ENCODE results near the gene TMEM178B. TPM values are rescaled to one million over a fixed set of nuclear protein-coding genes. Genes with fewer than 3 reads are reported as not detected.

TMEM178B gene
- total RNA-seq, 2 donors from 2014 or later = 1.7 to 4.1 TPM

- no peak for TF ChIP-seq CTCF (conservative IDR thresholded peaks at IDR 0.05)
- no peak overlapping the region for H3K4me3 Mint-ChIP-seq
- H3K27ac Mint-ChIP-seq = no peak overlapping the region
- H3K9me3 ChIP-seq (ENCODE audit: control insufficient read depth, low read length) = no peaks in the 10 kb centered on the region
- H3K27me3 Mint-ChIP-seq (ENCODE audit: insufficient read depth) = no peaks in the 10 kb centered on the region
- no peaks in the 10 kb centered on the region for H3K36me3 ChIP-seq (ENCODE audit: control insufficient read depth, insufficient read depth, low read length)
- no peak overlapping the region for H3K4me3 ChIP-seq (ENCODE audit: low read length)
- no peaks in the 10 kb centered on the region for H3K36me3 Mint-ChIP-seq (ENCODE audit: low read depth)
- no peak overlapping the region for H3K9ac ChIP-seq (ENCODE audit: extremely low read depth, low read length, poor library complexity, severe bottlenecking)
- no peaks in the 10 kb centered on the region for H3K27me3 ChIP-seq (ENCODE audit: control insufficient read depth, insufficient read depth, low read length, poor library complexity, severe bottlenecking)
- 77 to 89% methylated on average over 4 to 5 of the region's 5 CpGs for WGBS, 2 experiments (ENCODE audit: insufficient coverage in 1 of 2, insufficient read length in 1 of 2)
- no peaks in the 10 kb centered on the region for H3K9me3 Mint-ChIP-seq
- no peak for DNase-seq
- no peak overlapping the region for H3K27ac ChIP-seq (ENCODE audit: low read depth, low read length)
- no peaks in the 10 kb centered on the region for H3K4me1 ChIP-seq (ENCODE audit: control insufficient read depth, insufficient read depth, low read length)
- no peaks in the 10 kb centered on the region for H3K4me1 Mint-ChIP-seq
These were observed 214.1 kb downstream of the TMEM178B start for GRCh38 chr7:141287936-141288335.

- no peak for DNase-seq
- Mint-ChIP-seq H3K4me3 (no peak overlapping the region), H3K27ac (no peak overlapping the region), H3K4me1 (no peaks in the 10 kb centered on the region), H3K27me3 (ENCODE audit: insufficient read depth) (peaks cover 3% of the 10 kb centered on the region), H3K36me3 (ENCODE audit: low read depth) (no peaks in the 10 kb centered on the region), H3K9me3 (no peaks in the 10 kb centered on the region)
- Histone ChIP-seq H3K9me3 (ENCODE audit: control insufficient read depth, low read length) (no peaks in the 10 kb centered on the region), H3K4me1 (ENCODE audit: control insufficient read depth, insufficient read depth, low read length) (no peaks in the 10 kb centered on the region), H3K27me3 (ENCODE audit: control insufficient read depth, insufficient read depth, low read length, poor library complexity, severe bottlenecking) (no peaks in the 10 kb centered on the region), H3K27ac (ENCODE audit: low read depth, low read length) (no peak overlapping the region), H3K4me3 (ENCODE audit: low read length) (no peak overlapping the region), H3K9ac (ENCODE audit: extremely low read depth, low read length, poor library complexity, severe bottlenecking) (no peak overlapping the region), H3K36me3 (ENCODE audit: control insufficient read depth, insufficient read depth, low read length) (no peaks in the 10 kb centered on the region)
- TF ChIP-seq CTCF (conservative IDR thresholded peaks at IDR 0.05) = no peak
- WGBS, 2 experiments (ENCODE audit: insufficient coverage in 1 of 2, insufficient read length in 1 of 2) = 91% methylated on average over 6 to 7 of the region's 7 CpGs
These were observed 214.8 kb downstream of the TMEM178B start for GRCh38 chr7:141288626-141289025.

- H3K4me3 Mint-ChIP-seq = no peak overlapping the region
- H3K27me3 Mint-ChIP-seq (ENCODE audit: insufficient read depth) = peaks cover 3% of the 10 kb centered on the region
- Histone ChIP-seq H3K9me3 (ENCODE audit: control insufficient read depth, low read length) (no peaks in the 10 kb centered on the region), H3K36me3 (ENCODE audit: control insufficient read depth, insufficient read depth, low read length) (no peaks in the 10 kb centered on the region), H3K9ac (ENCODE audit: extremely low read depth, low read length, poor library complexity, severe bottlenecking) (no peak overlapping the region), H3K4me3 (ENCODE audit: low read length) (no peak overlapping the region), H3K4me1 (ENCODE audit: control insufficient read depth, insufficient read depth, low read length) (no peaks in the 10 kb centered on the region), H3K27me3 (ENCODE audit: control insufficient read depth, insufficient read depth, low read length, poor library complexity, severe bottlenecking) (peaks cover 4% of the 10 kb centered on the region), H3K27ac (ENCODE audit: low read depth, low read length) (no peak overlapping the region)
- H3K4me1 Mint-ChIP-seq = peaks cover 7% of the 10 kb centered on the region
- TF ChIP-seq CTCF (conservative IDR thresholded peaks at IDR 0.05) = no peak
- no peaks in the 10 kb centered on the region for H3K9me3 Mint-ChIP-seq
- H3K36me3 Mint-ChIP-seq (ENCODE audit: low read depth) = no peaks in the 10 kb centered on the region
- no peak for DNase-seq
- H3K27ac Mint-ChIP-seq = no peak overlapping the region
- WGBS, 2 experiments (ENCODE audit: insufficient coverage in 1 of 2, insufficient read length in 1 of 2) = 97 to 100% methylated on average over 7 to 8 of the region's 8 CpGs
These were observed 216.5 kb downstream of the TMEM178B start for GRCh38 chr7:141290365-141290764.
